Ectodermal cell (in vitro differentiated cells): ENCODE results near the gene IGSF8.

ENCODE experiments used
- H3K27ac ChIP-seq: 2 replicates; pipeline ENCODE4 v1.7.0; 2013; ENCODE audit warnings: mild to moderate bottlenecking, low read depth, low read length; ENCODE audit not compliant: insufficient read depth, poor library complexity, severe bottlenecking
- H3K27me3 ChIP-seq: 2 replicates; pipeline ENCODE4 v1.7.0; 2013; ENCODE audit warnings: mild to moderate bottlenecking, low read length; ENCODE audit not compliant: insufficient read depth, control insufficient read depth, poor library complexity, severe bottlenecking
- H3K36me3 ChIP-seq: one replicate; pipeline ENCODE4 v1.7.0; 2013; ENCODE audit warnings: low read length; ENCODE audit not compliant: control insufficient read depth, insufficient read depth
- H3K4me1 ChIP-seq: one replicate; pipeline ENCODE4 v1.7.0; 2013; ENCODE audit warnings: low read length; ENCODE audit not compliant: control insufficient read depth, insufficient read depth
- H3K4me3 ChIP-seq: 2 replicates; pipeline ENCODE4 v1.7.0; 2013; ENCODE audit warnings: low read depth, low read length, control low read depth; ENCODE audit not compliant: insufficient read depth
- H3K9me3 ChIP-seq: 2 replicates; pipeline ENCODE4 v1.7.0; 2013; ENCODE audit warnings: mild to moderate bottlenecking, low read length, moderate library complexity; ENCODE audit not compliant: control insufficient read depth
- WGBS, 2 experiments: methylation state at CpG; one replicate each; pipeline ENCODE4 v1.1.7; 2013; ENCODE audit warnings: missing lambda C conversion rate in 2 of 2; 5-methylcytosine and 5-hydroxymethylcytosine counted together

IGSF8 gene

GRCh38 chr1:160045653-160046052 lies 52.8 kb downstream of the IGSF8 start:
- Histone ChIP-seq H3K4me1 (peaks cover 19% of the 10 kb centered on the region), H3K36me3 (no peaks in the 10 kb centered on the region), H3K27me3 (peaks cover 21% of the 10 kb centered on the region), H3K9me3 (no peaks in the 10 kb centered on the region), H3K27ac (no peak overlapping the region), H3K4me3 (no peak overlapping the region)
- 83 to 90% methylated on average over 2 of the region's 2 CpGs for WGBS, 2 experiments

DNA sequence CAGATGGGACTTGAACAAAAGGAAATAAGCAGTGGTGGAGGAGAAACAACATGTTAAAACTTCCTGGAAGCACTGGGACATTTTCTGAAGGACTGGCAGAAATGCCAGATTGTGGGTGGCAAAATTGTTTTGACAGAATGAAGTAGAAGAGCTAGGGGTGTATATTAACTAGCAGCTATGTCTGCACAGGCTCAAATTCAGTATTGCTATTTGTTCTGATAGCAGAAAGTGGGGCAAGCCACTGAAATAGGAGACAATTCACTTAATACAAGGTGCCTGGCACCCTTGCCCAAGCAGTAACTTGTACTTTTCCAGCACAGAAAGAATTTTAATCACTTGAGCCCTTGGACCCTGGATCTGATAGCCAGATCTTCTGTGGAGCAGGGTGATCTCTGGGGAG lies 54.9 kb downstream of the IGSF8 start:
- Histone ChIP-seq H3K27me3 (peaks cover 23% of the 10 kb centered on the region), H3K9me3 (no peaks in the 10 kb centered on the region), H3K36me3 (no peaks in the 10 kb centered on the region), H3K4me1 (peaks cover 13% of the 10 kb centered on the region), H3K4me3 (no peak overlapping the region), H3K27ac (no peak overlapping the region)
